CD4-positive, alpha-beta T cell treated with Interleukin-2 at 100 ng/mL for 4 hours (primary cell): Measurements from ENCODE around the gene SCRN1.

Experiments used
- DNase-seq: peaks from one replicate; pipeline ENCODE4 v3.0.0-alpha.2; 2020; ENCODE audit warnings: low spot score

Gene SCRN1

DNA sequence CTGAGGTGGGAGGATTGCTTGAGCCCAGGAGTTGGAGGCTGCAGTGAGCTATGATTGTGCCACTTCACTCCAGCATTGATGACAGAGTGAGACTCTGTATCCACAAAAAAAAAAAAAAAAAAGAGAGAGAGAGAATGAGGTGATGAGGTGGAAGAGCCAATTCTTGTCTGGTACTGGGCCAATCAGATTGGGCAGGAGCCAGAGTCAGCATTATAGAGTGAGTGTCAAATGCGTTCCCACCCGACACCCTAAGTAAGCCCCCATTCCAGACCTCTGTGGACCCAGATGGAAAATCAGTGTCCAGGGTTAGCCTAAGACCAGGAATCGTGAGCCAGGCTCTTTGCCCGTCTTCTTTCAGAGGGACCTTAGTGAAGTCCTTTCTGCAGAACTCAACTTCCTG, 99.3 kb downstream of the SCRN1 start:
- DNase-seq = no peak

- no peak for DNase-seq
Observed at GRCh38 chr7:29889288-29889687, 100.3 kb downstream of the SCRN1 start.

DNA sequence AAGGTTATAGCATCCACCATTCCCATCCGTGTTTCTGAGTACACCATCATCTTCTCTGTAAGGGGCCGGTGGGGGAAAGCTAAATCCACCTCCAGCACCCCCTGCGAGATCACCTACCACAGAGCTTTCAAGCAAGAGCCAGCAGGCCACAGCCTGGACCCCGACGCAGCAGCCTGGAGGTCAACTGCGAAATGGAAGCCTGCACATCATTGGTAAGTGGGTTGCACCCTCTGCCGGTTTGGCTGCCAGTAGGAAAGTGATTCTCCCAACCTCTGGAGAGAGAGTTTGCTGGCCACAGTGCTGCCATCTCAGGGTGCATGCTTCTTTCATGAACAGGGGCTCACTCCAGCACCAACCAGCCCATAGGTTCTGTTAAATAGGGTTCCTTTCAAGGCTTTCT, 101.6 kb downstream of the SCRN1 start:
- DNase-seq = no peak

- DNase-seq = no peak
Observed at GRCh38 chr7:29886827-29887226, 102.8 kb downstream of the SCRN1 start.

DNA sequence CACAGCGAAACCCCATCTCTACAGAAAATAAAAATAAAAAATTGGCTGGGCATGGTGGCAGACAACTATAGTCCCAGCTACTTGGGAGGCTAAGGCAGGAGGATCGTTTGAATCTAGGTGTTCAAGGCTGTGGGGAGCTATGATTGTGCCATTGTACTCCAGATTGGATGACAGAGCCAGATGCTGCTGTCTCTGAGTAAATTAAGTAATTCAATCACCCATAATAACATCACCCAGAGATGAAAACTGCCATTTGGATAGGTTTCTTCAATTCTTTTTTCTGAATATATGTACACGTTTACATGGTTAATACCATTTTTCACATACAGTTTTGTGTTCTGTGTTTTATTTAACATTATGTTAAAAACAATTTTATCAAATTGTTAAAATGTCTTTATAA, 104.0 kb downstream of the SCRN1 start:
- no peak for DNase-seq

DNA sequence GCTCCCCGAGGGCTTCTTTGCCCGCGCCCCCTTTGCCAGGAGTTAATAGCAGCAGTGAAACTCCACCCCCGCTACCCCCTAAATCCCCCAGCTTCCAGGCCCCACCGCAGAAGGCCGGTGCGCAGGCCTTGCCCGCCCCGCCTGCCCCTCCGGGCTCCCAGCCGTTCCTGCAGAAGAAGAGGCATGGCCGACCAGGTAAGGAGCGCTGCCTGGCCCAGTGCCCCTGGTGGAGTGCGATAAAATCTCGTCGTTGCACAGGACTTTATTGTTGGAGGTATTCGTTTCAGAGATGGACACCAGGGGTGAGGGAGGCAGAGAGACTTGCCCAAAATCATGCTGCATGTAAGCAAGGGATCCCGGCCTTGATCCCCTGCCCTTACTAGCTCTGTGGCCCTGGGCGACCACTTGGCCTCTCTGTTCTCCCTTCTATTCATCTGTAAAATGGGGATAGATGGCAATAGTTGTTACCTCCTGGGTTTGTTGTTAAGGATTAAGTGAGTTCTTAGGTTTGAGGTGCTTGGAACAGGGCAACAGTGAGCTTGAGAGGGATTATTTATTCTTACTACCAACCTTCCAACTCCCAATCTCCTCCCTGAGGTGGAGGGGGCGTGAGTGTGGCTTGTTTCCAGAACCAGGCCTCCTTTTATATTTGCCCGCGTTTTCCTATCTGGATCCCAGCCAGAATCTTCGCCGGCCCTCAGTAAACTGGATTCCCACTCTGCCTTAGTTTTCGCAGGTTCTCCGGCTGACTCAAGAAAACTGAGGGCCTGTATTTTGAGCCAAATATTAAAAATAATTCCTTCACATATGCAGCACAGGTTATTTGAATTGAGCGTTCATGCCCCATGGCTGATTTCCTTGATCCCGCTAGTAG, 105.0 kb downstream of the SCRN1 start:
- no peak for DNase-seq

- no peak for DNase-seq
Observed at GRCh38 chr7:29883462-29884398, 105.9 kb downstream of the SCRN1 start.

GRCh38 chr7:29882481-29882880, 107.1 kb downstream of the SCRN1 start:
- no peak for DNase-seq

GRCh38 chr7:29881724-29882123, 107.9 kb downstream of the SCRN1 start:
- DNase-seq = no peak

DNA sequence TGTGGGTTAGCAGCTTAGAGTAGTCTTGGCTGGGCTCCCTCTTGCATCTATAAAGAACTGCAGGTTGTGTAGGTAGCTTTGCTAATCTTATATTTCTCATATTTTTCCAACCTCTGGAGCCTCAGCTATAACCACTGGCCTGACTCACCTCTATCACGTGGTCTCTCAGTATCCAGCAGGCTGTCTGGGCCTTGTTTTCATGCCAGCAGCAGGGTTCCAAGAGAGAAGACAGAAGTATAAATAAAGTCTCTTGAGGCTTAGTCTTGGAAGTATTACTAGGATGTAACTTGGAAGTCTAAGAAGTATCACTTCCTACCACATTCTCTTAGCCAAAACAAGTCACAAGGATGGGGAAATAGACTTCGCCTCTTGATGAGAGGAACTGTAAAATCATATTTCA, 110.0 kb downstream of the SCRN1 start:
- no peak for DNase-seq

DNA sequence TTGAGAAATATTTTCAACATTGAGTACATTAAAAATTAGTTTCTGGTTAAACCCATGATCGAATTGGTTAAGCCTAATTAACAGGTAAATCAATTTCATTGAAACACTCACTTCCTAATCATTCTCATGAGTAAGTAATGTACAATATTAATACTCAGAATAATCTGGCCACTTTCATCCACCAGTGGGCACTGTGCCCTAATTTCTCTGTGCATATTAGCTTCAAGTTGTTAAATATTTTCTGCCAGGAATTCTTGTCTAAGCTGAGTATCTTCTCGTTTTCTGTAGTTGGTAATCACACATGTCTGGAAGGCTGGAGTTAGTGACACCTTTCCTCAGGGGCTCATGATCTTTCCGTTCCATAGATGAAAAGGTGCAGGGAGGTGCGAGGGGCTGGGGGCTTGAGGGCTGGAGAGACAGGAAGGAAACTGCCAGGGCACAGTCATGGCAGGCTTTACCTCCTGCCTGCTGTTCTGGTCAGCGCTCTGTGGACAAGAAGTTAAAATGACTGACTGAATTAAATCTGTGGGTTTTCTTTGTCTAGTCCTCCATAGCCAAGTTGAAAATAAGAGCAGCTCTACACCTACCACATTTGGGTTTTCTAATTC, 111.4 kb downstream of the SCRN1 start:
- DNase-seq = peak; percentile 26

DNA sequence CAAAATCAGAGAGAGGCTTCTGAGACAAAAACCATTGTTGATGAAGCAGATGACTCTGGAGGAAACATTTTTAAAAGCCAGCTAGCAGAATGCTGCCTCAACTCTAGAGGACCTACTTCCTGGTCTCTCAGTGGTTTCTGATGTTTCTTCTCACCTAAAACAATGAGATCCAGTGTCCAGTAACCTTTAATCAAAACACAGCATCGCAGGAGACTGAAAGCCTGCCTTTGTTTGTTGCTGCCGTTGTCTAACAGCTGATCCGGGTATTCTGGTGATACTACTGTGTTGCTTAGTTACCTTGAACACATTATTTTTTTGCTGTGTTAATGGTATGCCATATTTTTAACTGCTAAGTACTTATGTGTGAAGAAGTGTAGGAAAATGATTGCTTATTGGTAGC, 112.4 kb downstream of the SCRN1 start:
- no peak for DNase-seq

- DNase-seq = no peak
Observed at GRCh38 chr7:29875741-29876140, 113.9 kb downstream of the SCRN1 start.

GRCh38 chr7:29873644-29874294, 115.8 kb downstream of the SCRN1 start:
- no peak for DNase-seq

DNA sequence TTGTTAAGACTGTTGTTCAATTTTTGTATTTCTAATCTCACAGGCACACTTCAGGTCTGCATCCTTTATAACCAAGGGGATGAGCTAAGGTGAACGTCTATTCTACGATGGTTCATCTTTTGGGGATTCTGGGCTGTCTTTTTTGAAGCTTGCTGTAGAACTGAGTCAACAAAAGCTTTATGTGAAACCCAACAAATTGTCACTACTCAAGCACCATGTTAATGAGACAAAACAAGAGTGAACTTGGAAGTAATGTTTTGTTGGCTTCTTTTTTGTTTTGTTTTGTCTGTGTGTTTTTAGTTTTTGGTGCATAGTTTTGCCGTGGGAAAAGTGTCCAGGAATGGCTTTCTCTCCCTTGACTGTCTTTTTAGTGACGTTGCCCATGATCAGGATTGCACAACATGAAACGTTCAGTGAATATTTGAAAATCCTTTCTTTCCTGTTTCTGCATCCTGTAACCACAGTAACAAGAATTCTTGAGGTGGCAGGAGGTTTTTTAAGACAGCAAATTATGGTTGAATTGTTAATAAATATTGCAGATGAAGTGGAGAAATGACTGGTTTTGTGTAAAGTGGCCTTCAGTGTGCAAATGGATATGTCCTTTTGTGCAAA, 117.7 kb downstream of the SCRN1 start:
- no peak for DNase-seq
